Endometrium (tissue), 2 donors: Measurements from ENCODE around the gene MDFIC.

Experiments
- FAIRE-seq: peaks from 2 replicates; lab custom pipeline; 2012; peaks lifted over from hg19 to GRCh38; lab: Jason Lieb, UNC
- donor health status: control.
- donor health status: control.

MDFIC gene

GRCh38 chr7:114953724-114954123 lies 31.8 kb downstream of the MDFIC start:
- no peak for FAIRE-seq

DNA sequence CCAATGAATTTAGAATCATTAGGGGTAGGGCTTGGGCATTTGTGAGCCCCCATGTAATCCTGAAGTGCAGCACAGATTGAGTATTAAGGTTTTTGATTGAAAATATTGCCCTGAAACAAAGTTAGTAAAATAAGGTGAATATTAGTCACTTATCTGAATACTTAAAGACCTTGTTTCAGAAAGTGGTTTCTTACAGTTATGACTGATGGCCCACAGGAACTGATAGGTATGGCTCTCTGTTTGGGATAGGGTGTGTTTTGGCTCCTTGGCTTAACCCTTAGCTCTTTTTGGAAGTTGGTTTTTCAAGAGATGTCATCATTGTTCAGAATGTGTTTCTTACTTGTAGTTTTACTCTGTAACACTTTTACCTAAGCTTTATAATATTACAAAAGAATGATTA lies 34.8 kb downstream of the MDFIC start:
- FAIRE-seq, result no peak

GRCh38 chr7:114957444-114957843 lies 35.5 kb downstream of the MDFIC start:
- FAIRE-seq, result no peak

DNA sequence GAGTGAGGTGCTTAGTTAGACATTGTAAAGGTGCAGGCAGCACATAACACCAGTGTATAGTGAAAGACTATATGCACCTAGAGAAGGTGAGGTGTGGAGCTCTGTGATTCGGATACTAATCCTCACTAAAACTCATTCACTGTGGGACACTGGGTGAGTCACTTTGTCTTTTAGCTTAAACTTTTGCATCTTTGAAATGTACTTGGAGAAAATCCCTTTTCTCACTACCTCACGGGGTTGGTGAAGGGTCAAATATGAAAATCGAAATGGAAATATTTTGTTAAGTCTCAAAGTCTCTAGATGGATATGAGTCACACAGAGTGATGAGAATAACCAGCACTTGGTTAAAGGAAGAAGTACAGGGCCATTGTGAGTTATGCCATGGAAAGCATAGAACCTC lies 38.0 kb downstream of the MDFIC start:
- no peak for FAIRE-seq

DNA sequence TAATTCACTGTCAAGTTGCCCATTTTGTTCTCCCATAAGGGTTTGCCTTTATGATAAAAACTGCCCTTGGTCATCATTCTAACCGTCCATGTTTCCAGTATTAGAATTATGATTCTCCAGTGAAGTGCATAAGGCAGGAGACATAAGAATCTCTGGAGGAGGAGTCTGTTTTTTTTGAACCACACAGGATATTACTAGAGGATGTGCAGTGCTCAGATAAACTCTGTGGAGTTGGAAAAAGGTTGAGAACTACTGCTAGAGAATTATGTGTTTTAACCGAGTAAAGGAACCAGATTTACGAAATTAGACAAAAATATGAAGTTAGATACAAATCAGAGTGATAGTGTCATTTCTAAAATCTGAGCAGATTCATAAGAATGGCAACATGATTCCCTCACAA lies 40.5 kb downstream of the MDFIC start:
- FAIRE-seq, result no peak

DNA sequence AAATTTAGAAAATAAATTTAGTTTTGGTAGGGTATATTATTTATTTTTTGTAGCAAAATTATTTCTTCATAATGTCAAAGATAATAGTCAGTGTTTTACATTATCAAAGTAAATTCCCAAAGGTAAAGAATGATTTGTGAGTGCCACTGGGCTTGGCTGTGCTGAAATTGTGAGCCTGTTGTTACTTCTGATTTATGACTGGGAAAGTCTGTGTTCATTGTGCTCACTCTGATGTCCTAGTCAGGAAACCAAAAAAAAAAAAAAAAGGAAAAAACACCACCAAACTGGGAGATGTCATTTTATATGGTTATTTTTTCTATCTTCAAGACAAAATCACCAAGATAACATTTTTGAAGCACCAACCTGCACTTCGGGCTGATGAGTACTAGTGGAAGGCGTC lies 44.3 kb downstream of the MDFIC start:
- FAIRE-seq, result no peak

- no peak for FAIRE-seq
Observed at GRCh38 chr7:114969096-114969495, 47.2 kb downstream of the MDFIC start.

GRCh38 chr7:114970308-114970707 lies 48.4 kb downstream of the MDFIC start:
- no peak for FAIRE-seq

GRCh38 chr7:114970732-114971131 lies 48.8 kb downstream of the MDFIC start:
- FAIRE-seq, result no peak

GRCh38 chr7:114972567-114972966 lies 50.7 kb downstream of the MDFIC start:
- FAIRE-seq, result no peak

GRCh38 chr7:114973147-114973546 lies 51.3 kb downstream of the MDFIC start:
- FAIRE-seq, result no peak

- FAIRE-seq, result no peak
Observed at GRCh38 chr7:114975401-114975800, 53.5 kb downstream of the MDFIC start.

- no peak for FAIRE-seq
Observed at GRCh38 chr7:114976666-114977065, 54.8 kb downstream of the MDFIC start.

DNA sequence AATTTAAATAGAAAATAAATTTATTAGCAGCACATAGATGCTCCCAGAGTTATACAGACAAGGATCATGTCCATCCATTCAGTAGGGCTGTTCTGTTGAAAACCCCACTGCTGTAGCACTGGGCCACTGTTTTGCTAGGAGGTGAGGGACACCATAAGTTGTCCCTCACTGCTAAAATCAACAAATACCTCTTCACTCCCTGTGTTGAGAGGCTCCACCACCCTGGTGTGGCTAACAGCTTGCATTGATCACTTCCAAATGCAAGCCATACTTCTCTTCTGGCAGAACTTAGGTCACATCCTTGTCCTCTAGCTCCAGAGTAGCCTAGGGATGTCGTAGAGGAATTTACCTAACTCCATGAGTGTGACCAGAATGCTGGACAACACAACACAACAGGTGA lies 55.4 kb downstream of the MDFIC start:
- FAIRE-seq, result no peak

DNA sequence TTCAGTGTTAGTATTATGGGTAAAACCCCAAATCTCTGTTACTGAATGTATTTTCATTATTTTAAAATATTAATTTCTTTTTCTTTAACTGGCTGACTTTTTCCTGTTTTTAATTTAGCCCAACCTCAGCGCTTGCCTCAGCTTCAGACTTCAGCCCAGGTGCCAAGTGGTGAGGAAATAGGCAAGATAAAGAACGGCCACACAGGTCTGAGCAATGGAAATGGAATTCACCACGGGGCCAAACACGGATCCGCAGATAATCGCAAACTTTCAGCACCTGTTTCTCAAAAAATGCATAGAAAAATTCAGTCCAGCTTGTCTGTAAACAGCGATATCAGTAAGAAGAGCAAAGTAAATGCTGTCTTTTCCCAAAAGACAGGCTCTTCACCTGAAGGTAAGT lies 57.5 kb downstream of the MDFIC start:
- FAIRE-seq, result no peak

DNA sequence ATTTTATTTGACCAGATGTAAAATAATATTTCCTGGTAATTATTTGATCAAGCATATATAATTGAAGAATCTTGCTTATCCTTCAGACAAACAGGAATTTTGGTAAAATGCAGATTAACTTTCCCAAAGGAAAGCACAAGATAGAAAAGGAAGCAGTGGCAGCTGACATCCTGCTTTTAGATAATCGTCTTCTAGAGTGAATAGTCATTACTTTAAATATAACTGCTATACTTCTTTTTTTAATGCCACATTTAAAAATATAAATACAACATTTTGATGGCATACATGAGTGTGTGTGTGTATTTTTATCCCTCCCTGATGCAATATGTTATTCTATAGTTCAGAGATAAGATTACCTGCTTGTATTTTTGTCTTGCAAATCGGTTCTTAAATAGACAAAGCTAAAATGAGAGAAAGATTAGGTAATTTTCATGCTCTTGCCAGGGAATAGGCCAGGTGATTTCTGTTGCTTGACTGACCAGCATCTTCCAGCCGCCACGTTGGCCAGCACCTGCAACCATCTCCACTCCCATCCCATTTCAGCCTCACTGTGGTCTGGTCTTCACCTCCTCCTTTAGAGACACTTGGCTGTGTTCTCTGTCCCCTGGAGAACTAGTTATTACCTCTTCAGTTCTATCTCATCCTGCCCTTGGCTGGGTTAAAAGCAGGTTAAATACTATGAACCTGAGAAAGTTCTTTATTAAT lies 58.1 kb downstream of the MDFIC start:
- FAIRE-seq, result no peak

DNA sequence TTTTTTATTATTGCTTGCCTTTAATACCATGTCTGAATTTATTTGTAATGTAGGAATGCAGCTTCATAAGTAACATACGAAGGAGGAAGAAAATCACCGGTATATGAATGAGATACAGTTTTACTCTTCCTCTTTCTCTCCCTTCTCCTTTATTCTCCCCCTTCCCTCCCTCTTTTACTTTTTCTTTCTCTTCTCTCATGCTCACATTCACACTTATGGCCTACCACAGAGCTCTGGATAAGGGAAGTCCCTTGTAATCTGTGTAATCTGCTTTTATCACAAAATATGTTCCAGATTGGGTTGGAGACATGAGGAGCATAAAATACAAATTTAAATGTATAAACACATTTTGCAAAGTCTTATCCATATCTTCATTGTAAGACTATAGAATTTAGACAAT lies 59.4 kb downstream of the MDFIC start:
- no peak for FAIRE-seq

DNA sequence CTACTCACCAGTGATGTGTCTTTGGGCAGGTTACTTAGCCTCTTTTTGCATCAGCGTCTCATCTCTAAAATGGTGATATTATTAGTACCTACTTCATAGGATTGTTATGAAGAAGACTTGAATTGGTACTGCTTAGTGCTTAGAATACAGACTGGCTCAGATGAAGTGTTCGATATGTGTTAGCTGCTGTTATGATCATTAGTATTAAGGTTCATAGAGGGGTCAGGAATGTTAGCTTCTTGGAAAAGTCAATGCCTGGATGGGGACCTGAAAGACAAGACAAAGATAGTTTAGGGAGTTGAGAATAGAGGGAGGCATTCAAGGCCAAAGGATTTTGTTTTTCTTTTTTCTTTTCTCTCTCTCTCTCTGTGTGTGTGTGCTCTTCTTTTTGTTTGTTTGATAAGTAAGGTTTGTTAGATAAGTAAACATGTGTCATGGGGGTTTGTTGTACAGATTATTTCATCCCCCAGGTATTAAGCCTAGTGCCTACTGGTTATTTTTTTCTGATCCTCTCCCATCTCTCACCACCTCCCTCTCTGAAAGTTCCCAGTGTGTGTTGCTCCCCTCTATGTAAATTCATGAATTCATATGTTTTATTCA lies 63.3 kb downstream of the MDFIC start:
- FAIRE-seq, result no peak

GRCh38 chr7:114986190-114987180 lies 64.6 kb downstream of the MDFIC start:
- FAIRE-seq, result no peak

- no peak for FAIRE-seq
Observed at GRCh38 chr7:114988026-114988425, 66.1 kb downstream of the MDFIC start.

- no peak for FAIRE-seq
Observed at GRCh38 chr7:114988755-114989375, 67.0 kb downstream of the MDFIC start.

GRCh38 chr7:114989531-114989930 lies 67.6 kb downstream of the MDFIC start:
- no peak for FAIRE-seq
